GM12801 (cell line): ENCODE measurements around the gene EFCAB12.

Experiments used
- CTCF ChIP-seq: IDR thresholded peaks from one replicate; pipeline ENCODE4 v1.5.1; 2011; ENCODE audit warnings: control low read depth; ENCODE audit not compliant: insufficient read length; ENCODE audit errors: extremely low read depth

The EFCAB12 gene

GRCh38 chr3:129418041-129418973 lies 10.1 kb downstream of the EFCAB12 start:
- no peak for TF ChIP-seq CTCF

GRCh38 chr3:129417326-129417725 lies 11.1 kb downstream of the EFCAB12 start:
- no peak for TF ChIP-seq CTCF

- no peak for TF ChIP-seq CTCF
Observed at GRCh38 chr3:129416415-129416814, 12.0 kb downstream of the EFCAB12 start.

GRCh38 chr3:129415830-129416229 lies 12.6 kb downstream of the EFCAB12 start:
- no peak for TF ChIP-seq CTCF

- no peak for TF ChIP-seq CTCF
Observed at GRCh38 chr3:129415378-129415777, 13.1 kb downstream of the EFCAB12 start.

GRCh38 chr3:129413687-129414506 lies 14.5 kb downstream of the EFCAB12 start:
- no peak for TF ChIP-seq CTCF

- TF ChIP-seq CTCF: no peak
Observed at GRCh38 chr3:129412542-129413198, 15.8 kb downstream of the EFCAB12 start.
